NCI-H2081 (cell line): ENCODE results near the gene ARL14EPL.
"Not testable (repeated sequence)": the region's sequence is repeated elsewhere in the genome, so short reads cannot be mapped to it uniquely, and the experiment has no call there.

Experiments used
- DNase-seq, 2 experiments: peaks; one replicate each; lab custom pipeline; 2025; lab: John Stamatoyannopoulos, UW

Gene ARL14EPL

DNA sequence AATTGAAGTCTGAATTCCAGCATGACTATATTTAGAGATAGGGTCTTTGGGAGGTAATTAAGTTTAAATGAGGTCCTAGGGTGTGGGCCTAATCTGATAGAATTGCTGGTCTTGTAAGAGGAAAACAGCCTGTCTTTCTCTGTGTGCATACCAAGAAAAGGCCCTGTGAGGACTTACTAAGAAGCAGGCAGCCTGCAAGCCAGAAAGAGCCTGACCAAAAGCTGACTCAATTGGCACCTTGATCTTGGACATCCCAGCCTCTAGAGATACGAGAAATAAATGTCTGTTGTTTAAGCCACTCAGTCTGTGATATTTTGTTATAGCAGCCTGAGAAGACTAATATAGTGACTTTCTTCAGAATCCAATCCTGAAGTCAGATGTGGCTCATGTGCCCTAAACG, 14.6 kb downstream of the ARL14EPL start:
- DNase-seq, result no peak

DNA sequence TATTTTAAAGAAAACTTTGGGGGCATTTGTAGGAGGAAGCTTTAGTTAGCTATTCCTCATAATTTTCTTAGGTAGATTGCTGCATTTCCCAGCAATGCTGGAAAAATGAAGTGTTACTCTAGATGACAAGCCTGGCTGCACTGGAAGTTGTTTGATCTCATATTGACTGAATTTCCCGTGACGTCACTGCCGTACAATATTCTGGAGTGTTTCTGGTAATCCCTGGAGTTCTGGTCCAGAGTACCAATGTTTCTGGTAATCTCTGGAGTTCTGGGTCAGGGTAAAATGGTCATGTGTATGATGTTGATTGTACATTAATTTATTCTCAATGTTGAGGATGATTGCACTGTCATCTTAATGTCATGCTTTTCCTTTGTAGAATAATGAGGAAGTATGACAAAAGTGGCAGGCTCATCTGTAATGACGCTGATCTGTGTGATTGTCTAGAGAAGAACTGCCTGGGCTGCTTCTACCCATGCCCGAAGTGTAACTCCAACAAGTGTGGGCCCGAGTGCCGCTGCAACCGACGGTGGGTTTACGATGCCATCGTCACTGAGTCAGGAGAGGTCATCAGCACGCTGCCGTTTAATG, 26.2 kb downstream of the ARL14EPL start:
- DNase-seq, result no peak

GRCh38 chr5:116062352-116062751, 30.1 kb downstream of the ARL14EPL start:
- DNase-seq, result no peak

GRCh38 chr5:116063950-116064349, 31.7 kb downstream of the ARL14EPL start:
- DNase-seq, result no peak

GRCh38 chr5:116068028-116068632, 35.9 kb downstream of the ARL14EPL start:
- peak; percentile 23 to 25 for DNase-seq

GRCh38 chr5:116071211-116071610, 38.9 kb downstream of the ARL14EPL start:
- no peak for DNase-seq

GRCh38 chr5:116075191-116075831, 43.0 kb downstream of the ARL14EPL start:
- no peak for DNase-seq

DNA sequence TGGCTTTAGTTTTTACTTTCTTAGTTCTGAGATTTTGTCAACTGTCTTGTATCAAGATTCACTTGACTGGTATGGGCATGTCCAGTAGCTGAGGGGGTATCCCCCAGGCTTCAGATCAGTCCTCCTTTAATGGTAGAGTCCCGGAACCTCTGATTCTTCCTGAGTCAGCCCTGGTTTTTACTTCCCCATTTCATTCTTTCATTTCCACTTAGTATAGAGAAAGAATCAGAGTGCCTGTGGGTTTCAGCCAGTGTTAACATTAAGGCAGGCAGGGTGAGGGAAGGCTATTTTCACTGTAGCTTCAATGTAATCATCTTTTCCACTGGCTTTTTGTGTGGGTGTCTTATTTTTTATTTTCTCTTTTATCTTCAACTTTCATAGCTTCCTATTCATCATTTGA, 44.2 kb downstream of the ARL14EPL start:
- DNase-seq, result no peak

GRCh38 chr5:116078199-116078598, 45.9 kb downstream of the ARL14EPL start:
- DNase-seq, result no peak

DNA sequence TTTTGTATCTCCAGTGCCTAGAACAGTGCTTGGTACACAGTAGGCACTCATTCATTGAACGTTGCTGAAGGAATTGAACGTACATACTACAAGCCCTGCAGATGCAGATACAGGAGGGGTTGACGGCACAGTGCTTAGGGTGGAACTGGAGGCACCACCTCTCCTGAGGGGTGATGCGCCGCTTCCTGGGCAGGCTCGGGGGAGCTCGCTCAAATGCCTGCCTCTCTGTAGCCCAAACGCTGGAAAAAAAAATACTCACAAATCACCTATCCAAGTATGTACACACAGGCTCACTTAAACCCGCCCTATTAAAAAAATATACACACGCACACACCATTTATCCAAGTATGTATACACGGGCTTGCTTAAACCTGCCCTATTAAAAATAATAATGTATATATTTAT, 52.0 kb downstream of the ARL14EPL start:
- DNase-seq, result peak in 1 of 2 experiments; percentile 16

GRCh38 chr5:116084871-116085715, 52.8 kb downstream of the ARL14EPL start, which contains the start of gene COMMD10:
COMMD10 (plus strand) TSS chr5:116085025.
- DNase-seq, result peak; percentile 41 to 70

DNA sequence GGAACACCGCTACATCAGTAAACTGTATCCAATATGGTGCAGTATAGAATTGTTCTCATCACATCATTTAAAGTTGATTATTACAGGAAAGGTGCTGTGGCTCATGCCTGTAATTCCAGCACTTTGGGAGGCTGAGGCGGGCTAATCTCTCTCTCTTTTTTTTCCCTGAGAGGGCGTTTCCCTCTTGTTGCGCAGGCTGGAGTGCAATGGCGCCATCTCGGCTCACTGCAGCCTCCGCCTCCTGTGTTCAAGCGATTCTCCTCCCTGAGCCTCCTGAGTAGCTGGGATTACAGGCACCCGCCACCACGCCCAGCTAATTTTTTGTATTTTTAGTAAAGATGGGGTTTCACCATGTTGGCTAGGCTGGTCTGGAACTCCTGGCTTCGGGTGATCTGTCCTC, 54.0 kb downstream of the ARL14EPL start:
- DNase-seq, result not testable (repeated sequence)

GRCh38 chr5:116088062-116088461, 55.8 kb downstream of the ARL14EPL start:
- DNase-seq, result no peak

GRCh38 chr5:116090302-116090701, 58.0 kb downstream of the ARL14EPL start:
- no peak for DNase-seq

DNA sequence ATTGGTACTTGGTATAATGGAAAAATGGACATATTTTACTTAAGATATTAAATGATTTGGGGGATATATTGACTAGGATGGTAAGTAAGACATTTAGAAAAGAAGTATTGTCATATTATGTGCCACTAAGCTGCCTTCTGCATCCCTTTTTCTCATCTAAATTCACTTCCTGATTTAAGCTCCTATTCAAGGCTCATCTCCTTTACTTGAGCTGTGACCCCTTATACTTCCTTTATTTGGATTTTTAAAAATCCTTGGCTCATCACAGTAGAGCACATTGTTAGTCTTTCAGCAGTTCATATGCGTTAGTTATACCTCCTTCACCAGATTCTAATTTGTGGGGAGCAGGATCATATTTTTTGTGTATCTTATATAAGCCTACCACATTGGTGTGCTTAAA, 59.1 kb downstream of the ARL14EPL start:
- no peak for DNase-seq

GRCh38 chr5:116097301-116097700, 65.0 kb downstream of the ARL14EPL start:
- DNase-seq, result no peak

GRCh38 chr5:116098998-116099397, 66.7 kb downstream of the ARL14EPL start:
- DNase-seq, result no peak

DNA sequence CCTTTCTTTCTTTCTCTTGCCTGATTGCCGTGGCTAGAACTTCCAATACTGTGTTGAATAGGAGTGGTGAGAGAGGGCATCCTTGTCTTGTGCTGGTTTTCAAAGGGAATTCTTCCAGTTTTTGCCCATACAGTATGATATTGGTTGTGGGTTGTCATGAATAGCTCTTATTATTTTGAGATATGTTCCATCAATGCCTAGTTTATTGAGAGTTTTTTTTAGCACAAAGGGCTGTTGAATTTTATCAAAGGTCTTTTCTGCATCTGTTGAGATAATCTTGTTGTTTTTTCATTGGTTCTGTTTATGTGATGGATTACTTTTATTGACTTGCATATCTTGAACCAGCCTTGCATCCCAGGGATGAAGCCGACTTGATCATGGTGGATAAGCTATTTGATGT, 72.7 kb downstream of the ARL14EPL start:
- not testable (repeated sequence) for DNase-seq
